PFSK-1 (cell line): ENCODE measurements around the gene CACNG4.

Experiments used
- FOXP2 ChIP-seq: optimal IDR thresholded peaks from 2 replicates; pipeline ENCODE3; 2011; ENCODE audit warnings: borderline replicate concordance, control low read depth, inconsistent platforms; ENCODE audit not compliant: insufficient read depth; ENCODE audit errors: extremely low read length, extremely low read depth
- POLR2AphosphoS5 ChIP-seq: IDR thresholded peaks from 2 replicates; pipeline ENCODE4 v1.6.1; 2012; ENCODE audit warnings: low read depth, mild to moderate bottlenecking, control low read depth, low read length, moderate library complexity
- SIN3A ChIP-seq: IDR thresholded peaks from 2 replicates; pipeline ENCODE4 v1.6.1; 2012; ENCODE audit warnings: mild to moderate bottlenecking, low read length, moderate library complexity, borderline replicate concordance; ENCODE audit not compliant: insufficient read depth
- TAF1 ChIP-seq: IDR thresholded peaks from 2 replicates; pipeline ENCODE4 v1.6.1; 2012; ENCODE audit warnings: low read length, control low read depth, borderline replicate concordance; ENCODE audit not compliant: insufficient read depth
- TF ChIP-seq, protein P1 (sequence below), 2 experiments: IDR thresholded peaks; 2 replicates each; pipeline versions ENCODE4 v1.6.1 to v1.8.0; 2011 to 2012; ENCODE audit warnings: low read depth in 2 of 2, low read length in 2 of 2, control low read depth in 1 of 2, inconsistent platforms in 1 of 2, mild to moderate bottlenecking in 1 of 2, moderate library complexity in 1 of 2; ENCODE audit not compliant: insufficient read depth in 1 of 2

The CACNG4 gene

DNA sequence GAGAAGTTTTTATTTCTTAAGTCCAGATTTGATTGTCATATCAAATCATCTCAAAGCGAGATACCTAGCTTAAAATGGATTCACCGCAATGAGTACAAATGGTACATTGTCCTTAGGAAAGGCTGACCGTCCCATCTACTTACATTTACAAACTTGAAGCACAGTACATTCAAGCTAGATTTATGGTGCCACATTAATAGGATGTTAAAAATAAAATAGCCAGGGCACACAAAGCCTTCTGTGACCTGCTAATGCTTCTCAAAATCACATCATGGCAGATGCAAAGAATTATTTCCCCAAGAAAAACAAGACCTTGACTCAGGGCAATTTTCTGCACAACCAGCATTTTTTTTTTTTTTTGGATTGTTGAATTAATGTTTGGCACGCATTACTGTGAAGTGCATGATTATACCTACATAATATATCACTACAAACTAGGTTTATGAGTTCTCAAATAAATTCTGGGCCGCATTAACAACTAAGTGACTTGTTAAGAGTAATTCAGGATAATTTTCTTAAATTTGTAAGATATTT, 105.2 kb downstream of the CACNG4 start:
- TF ChIP-seq TAF1 (no peak), FOXP2 (no peak), SIN3A (no peak)
- TF ChIP-seq, protein P1, sequence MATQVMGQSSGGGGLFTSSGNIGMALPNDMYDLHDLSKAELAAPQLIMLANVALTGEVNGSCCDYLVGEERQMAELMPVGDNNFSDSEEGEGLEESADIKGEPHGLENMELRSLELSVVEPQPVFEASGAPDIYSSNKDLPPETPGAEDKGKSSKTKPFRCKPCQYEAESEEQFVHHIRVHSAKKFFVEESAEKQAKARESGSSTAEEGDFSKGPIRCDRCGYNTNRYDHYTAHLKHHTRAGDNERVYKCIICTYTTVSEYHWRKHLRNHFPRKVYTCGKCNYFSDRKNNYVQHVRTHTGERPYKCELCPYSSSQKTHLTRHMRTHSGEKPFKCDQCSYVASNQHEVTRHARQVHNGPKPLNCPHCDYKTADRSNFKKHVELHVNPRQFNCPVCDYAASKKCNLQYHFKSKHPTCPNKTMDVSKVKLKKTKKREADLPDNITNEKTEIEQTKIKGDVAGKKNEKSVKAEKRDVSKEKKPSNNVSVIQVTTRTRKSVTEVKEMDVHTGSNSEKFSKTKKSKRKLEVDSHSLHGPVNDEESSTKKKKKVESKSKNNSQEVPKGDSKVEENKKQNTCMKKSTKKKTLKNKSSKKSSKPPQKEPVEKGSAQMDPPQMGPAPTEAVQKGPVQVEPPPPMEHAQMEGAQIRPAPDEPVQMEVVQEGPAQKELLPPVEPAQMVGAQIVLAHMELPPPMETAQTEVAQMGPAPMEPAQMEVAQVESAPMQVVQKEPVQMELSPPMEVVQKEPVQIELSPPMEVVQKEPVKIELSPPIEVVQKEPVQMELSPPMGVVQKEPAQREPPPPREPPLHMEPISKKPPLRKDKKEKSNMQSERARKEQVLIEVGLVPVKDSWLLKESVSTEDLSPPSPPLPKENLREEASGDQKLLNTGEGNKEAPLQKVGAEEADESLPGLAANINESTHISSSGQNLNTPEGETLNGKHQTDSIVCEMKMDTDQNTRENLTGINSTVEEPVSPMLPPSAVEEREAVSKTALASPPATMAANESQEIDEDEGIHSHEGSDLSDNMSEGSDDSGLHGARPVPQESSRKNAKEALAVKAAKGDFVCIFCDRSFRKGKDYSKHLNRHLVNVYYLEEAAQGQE (IDR thresholded peaks at IDR 0.05; ENCODE audit: insufficient read depth in 1 of 2, low read depth in 2 of 2, low read length in 2 of 2): no peak

DNA sequence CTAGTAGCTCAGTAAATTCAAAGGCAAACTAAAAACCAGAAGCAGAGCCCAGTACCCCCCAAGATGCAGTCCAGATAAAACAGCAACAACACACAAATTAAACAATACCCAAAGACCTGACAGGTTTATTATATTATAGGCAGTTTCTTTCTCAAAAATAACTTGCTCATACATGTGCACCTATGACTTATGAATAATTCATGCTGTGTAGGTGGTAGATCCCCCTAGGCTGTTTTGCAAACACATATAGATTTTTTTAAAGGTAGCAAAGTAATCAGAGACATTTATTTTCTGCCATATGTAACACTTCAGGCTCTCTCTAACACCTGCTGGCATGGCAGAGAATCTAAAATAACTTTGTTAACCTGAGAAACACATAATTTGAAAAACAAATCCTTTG, 107.1 kb downstream of the CACNG4 start:
- TF ChIP-seq, protein P1 (IDR thresholded peaks at IDR 0.05; ENCODE audit: insufficient read depth in 1 of 2, low read depth in 2 of 2, low read length in 2 of 2): no peak
- TF ChIP-seq POLR2AphosphoS5 (no peak), SIN3A (no peak), FOXP2 (no peak), TAF1 (no peak)

DNA sequence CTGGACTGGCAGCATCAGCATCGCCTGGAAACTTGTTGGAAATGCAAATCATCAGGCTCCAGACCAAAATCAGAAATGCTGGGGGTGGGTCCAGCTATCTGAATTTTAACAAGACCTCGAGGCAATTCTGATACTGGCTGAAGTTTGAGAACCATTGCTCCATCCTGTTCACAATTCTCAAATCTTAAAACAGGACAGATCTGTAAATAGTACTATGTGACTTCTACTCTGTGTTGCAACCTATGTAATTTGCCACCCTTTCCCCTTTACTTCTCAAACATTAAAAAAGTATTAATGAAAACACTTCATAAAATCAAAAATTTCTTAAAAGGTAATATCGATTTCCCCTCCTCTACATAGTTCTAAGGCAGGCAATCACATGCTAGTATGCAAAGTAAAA, 108.4 kb downstream of the CACNG4 start:
- no peak for TF ChIP-seq SIN3A
- no peak for TF ChIP-seq POLR2AphosphoS5
- TF ChIP-seq TAF1: no peak
- TF ChIP-seq, protein P1 (IDR thresholded peaks at IDR 0.05; ENCODE audit: insufficient read depth in 1 of 2, low read depth in 2 of 2, low read length in 2 of 2): no peak
- no peak for TF ChIP-seq FOXP2

DNA sequence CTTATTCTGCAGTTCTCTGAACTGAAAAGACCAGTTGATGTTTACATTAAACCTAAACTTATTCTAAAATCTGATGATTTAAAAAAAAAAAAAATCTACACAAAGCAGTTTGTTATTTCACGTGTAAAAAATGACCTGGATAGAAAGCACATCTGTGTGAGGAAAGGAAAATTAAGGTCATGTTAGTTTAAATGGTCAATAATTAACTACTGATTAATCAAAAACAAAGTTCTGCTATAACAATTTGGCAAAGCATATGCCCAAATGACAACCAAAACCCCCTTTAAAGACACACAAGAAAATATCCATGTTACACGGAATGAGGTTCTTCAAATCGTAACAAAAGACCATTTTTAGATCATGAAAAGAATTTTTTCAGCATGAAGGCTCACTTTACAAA, 110.3 kb downstream of the CACNG4 start:
- TF ChIP-seq FOXP2 (no peak), SIN3A (no peak), POLR2AphosphoS5 (no peak), TAF1 (no peak)
- TF ChIP-seq, protein P1 (IDR thresholded peaks at IDR 0.05; ENCODE audit: insufficient read depth in 1 of 2, low read depth in 2 of 2, low read length in 2 of 2): no peak

DNA sequence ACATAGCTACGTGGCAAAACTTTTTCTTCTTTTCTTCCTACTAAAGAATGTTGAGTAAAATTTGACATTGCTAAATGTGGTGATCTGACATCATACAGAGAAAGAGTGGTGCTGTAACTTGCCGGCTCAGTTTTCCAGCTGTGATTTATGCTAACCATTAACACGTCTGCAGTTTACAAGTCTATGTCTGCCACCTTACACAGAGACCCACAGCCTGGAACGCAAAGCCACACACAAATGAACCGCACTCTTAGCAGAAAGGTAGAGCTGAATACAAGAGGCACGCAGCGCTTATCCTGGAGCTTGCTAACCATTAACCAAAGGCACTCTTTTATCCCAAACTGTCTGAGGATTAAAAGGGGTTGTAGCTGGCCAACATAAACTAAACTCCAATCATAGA, 111.8 kb downstream of the CACNG4 start:
- TF ChIP-seq TAF1 (no peak), FOXP2 (no peak), SIN3A (no peak), POLR2AphosphoS5 (no peak)
- TF ChIP-seq, protein P1 (IDR thresholded peaks at IDR 0.05; ENCODE audit: insufficient read depth in 1 of 2, low read depth in 2 of 2, low read length in 2 of 2): no peak
